VCaP (cell line): Measurements from ENCODE around the gene PCCA.

Experiments
- H3K27ac ChIP-seq: fragments of 450-650 bp; 2 replicates; pipeline ENCODE4 v1.5.1; 2017
- TF ChIP-seq, protein P1 (sequence below): fragments of 450-650 bp; conservative IDR thresholded peaks from 2 replicates; pipeline ENCODE4 v1.5.1; 2017; ENCODE audit warnings: mild to moderate bottlenecking, moderate library complexity

PCCA gene

GRCh38 chr13:100460266-100460665 lies 371.4 kb downstream of the PCCA start:
- H3K27ac ChIP-seq = no peak overlapping the region
- TF ChIP-seq, protein P1, sequence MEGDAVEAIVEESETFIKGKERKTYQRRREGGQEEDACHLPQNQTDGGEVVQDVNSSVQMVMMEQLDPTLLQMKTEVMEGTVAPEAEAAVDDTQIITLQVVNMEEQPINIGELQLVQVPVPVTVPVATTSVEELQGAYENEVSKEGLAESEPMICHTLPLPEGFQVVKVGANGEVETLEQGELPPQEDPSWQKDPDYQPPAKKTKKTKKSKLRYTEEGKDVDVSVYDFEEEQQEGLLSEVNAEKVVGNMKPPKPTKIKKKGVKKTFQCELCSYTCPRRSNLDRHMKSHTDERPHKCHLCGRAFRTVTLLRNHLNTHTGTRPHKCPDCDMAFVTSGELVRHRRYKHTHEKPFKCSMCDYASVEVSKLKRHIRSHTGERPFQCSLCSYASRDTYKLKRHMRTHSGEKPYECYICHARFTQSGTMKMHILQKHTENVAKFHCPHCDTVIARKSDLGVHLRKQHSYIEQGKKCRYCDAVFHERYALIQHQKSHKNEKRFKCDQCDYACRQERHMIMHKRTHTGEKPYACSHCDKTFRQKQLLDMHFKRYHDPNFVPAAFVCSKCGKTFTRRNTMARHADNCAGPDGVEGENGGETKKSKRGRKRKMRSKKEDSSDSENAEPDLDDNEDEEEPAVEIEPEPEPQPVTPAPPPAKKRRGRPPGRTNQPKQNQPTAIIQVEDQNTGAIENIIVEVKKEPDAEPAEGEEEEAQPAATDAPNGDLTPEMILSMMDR = no peak

GRCh38 chr13:100460791-100461190 lies 371.9 kb downstream of the PCCA start:
- TF ChIP-seq, protein P1 = no peak

GRCh38 chr13:100461309-100462030 lies 372.6 kb downstream of the PCCA start:
- TF ChIP-seq, protein P1 = no peak

More at GRCh38 chr13:100460791-100461190, 371.9 kb downstream of the PCCA start:
- no peak overlapping the region for H3K27ac ChIP-seq

GRCh38 chr13:100464006-100464405 lies 375.1 kb downstream of the PCCA start:
- TF ChIP-seq, protein P1 = no peak

More at GRCh38 chr13:100461309-100462030, 372.6 kb downstream of the PCCA start:
- H3K27ac ChIP-seq = no peak overlapping the region

GRCh38 chr13:100465558-100465957 lies 376.7 kb downstream of the PCCA start:
- TF ChIP-seq, protein P1 = no peak
- no peak overlapping the region for H3K27ac ChIP-seq

More at GRCh38 chr13:100464006-100464405, 375.1 kb downstream of the PCCA start:
- H3K27ac ChIP-seq = no peak overlapping the region

GRCh38 chr13:100470866-100471505 lies 382.1 kb downstream of the PCCA start:
- H3K27ac ChIP-seq = no peak overlapping the region
- TF ChIP-seq, protein P1 = no peak

GRCh38 chr13:100473087-100473486 lies 384.2 kb downstream of the PCCA start:
- no peak overlapping the region for H3K27ac ChIP-seq
- TF ChIP-seq, protein P1 = no peak
